RWPE1 (cell line): ENCODE measurements around the gene MEAF6.

Experiments used
- CTCF ChIA-PET: fragments of 350-600 bp; sonication (Branson Sonifier 250); formaldehyde crosslinking; extraction: SDS; loops from one replicate; lab custom pipeline; 2021; lab: Yijun Ruan, JAX
- POLR2A ChIA-PET: fragments of 400-600 bp; formaldehyde crosslinking; extraction: SDS; loops from one replicate; lab custom pipeline; 2020; ENCODE audit warnings: antibody characterized with exemption; ENCODE audit not compliant: low non-redundant PET; lab: Yijun Ruan, JAX
- DNase-seq: peaks from one replicate; pipeline ENCODE4 v3.0.0; 2012; ENCODE audit warnings: low spot score
- H3K27ac ChIP-seq: fragments of 450-650 bp; 2 replicates; pipeline ENCODE4 v1.5.1; 2017
- CTCF ChIP-seq: fragments of 450-650 bp; conservative IDR thresholded peaks from 2 replicates; pipeline ENCODE4 v1.5.1; 2017; ENCODE audit warnings: low read depth, mild to moderate bottlenecking

Gene MEAF6

DNA sequence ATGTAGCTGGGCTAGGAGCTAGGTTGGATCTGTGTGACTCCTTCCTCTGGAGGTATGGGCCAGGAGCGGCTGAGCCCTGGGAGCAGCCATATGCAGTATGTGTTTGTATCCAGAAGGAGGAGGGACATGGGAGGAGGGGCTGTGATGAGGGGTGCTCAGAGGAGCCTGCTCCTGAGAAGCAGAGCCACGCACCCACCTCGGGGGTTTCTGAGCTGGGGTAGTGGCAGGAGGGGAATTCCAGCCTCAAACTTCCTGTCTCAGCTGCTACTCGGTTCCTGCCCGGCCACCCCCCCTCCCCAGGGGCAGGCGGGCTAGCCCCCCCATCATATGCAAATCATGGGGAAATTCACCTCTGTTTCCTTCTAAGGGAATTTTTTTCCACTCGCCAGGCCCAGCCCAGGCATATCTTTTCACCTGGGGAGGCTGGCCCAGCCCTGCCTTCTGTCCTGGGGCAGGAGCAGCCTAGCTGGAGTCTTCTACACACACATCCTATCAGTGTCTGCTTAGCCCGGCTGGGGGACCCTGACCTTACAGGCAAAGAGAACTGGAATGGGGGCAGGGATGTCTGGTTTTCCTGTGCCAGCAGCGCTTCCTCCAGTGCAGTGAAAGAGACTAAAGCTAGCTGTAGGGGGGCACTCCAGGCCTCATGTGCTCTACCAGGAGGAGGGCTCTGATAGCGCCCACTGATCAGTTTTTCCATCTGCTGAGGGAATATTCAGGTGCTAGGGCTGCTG is 37.2 kb downstream of the MEAF6 start:
- peak overlapping the region; percentile 100 for H3K27ac ChIP-seq
- POLR2A ChIA-PET, result interaction anchor here (4.8 kb wide), 1 partner anchor 8 kb away, joined by 19 read pairs; no protein-coding TSS in a partner anchor
- CTCF ChIA-PET, result interaction anchor here (0.6 to 4.7 kb wide), 3 partner anchors 9 to 206 kb away, joined by 3 to 32 read pairs (median 6); no protein-coding TSS in a partner anchor
- no peak for TF ChIP-seq CTCF
- DNase-seq, result peak; percentile 53

GRCh38 chr1:37476460-37477197 is 37.9 kb downstream of the MEAF6 start:
- CTCF ChIA-PET, result interaction anchor here (4.7 kb wide), 1 partner anchor 10 kb away, joined by 32 read pairs; no protein-coding TSS in a partner anchor
- POLR2A ChIA-PET, result interaction anchor here (4.8 kb wide), 1 partner anchor 9 kb away, joined by 19 read pairs; no protein-coding TSS in a partner anchor
- peak overlapping the region; percentile 100 for H3K27ac ChIP-seq
- no peak for TF ChIP-seq CTCF
- peak; percentile 93 for DNase-seq

- TF ChIP-seq CTCF, result no peak
- ChIA-PET POLR2A (interaction anchor here (4.8 kb wide), 1 partner anchor 10 kb away, joined by 19 read pairs; no protein-coding TSS in a partner anchor), CTCF (interaction anchor here (4.7 kb wide), 1 partner anchor 11 kb away, joined by 32 read pairs; no protein-coding TSS in a partner anchor)
- peak overlapping the region; percentile 100 for H3K27ac ChIP-seq
- no peak for DNase-seq
These were observed 38.5 kb downstream of the MEAF6 start for GRCh38 chr1:37476087-37476452.

DNA sequence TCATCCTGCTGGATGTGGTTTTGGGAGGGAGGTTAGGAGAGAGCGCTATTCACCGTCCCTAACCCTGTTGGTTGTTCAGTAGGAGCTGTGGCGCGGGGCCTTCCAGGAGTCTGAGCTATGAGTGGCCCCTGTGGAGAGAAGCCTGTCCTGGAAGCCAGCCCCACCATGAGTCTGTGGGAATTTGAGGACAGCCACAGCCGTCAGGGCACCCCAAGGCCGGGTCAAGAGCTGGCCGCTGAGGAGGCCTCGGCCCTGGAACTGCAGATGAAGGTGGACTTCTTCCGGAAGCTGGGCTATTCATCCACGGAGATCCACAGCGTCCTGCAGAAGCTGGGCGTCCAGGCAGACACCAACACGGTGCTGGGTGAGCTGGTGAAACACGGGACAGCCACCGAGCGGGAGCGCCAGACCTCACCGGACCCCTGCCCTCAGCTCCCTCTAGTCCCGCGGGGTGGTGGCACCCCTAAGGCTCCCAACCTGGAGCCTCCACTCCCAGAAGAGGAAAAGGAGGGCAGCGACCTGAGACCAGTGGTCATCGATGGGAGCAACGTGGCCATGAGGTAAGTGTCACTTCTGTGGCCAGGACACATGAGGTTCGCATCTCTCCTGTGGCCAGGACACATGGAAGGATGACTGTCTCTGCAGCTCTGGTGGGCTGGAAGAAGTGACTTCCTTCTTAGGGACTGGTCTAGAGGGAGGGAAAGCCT is 39.0 kb downstream of the MEAF6 start:
- ChIA-PET CTCF (interaction anchor here (0.7 to 4.7 kb wide), 3 partner anchors 11 to 206 kb away, joined by 3 to 32 read pairs (median 3); no protein-coding TSS in a partner anchor), POLR2A (interaction anchor here (0.6 to 4.8 kb wide), 3 partner anchors 10 to 1063 kb away, joined by 3 to 19 read pairs (median 3); no protein-coding TSS in a partner anchor)
- no peak for DNase-seq
- peak overlapping the region; percentile 100 for H3K27ac ChIP-seq
- TF ChIP-seq CTCF, result no peak

DNA sequence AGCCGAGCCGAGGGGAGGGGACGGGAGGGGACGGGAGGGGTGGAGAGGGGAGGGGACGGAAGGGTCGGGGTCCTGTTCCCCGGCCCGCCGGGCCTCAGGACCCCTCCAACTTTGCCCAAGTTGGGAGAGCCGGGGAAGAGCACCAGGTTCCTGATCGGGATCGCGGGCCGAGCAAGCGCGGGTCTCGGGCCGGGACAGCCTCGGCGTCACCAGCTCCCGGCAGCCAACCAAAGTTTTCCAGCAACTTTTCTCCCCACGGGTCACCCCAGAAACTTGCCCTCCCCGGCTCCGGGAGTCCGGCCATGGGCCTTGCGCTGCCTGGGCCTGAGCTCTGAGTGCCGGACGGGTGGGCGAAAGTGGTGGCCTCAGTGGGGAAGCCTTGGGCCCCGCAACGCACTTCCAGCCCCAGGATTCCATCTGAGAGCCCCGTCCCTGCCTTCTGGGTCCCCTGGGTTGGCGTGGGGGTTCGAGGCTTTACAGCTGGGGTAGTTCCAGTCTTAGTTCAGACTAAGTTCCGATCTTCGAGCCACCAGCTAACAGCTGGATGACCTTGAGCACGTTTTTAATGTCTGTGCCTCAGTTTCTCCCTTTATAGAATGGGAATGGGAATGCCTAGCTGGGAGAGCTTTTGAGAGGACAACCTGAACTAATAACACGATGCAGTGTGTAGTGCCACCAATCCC is 39.7 kb downstream of the MEAF6 start:
- TF ChIP-seq CTCF, result no peak
- H3K27ac ChIP-seq, result peak overlapping the region; percentile 100
- CTCF ChIA-PET, result interaction anchor here (0.7 to 4.7 kb wide), 3 partner anchors 12 to 207 kb away, joined by 3 to 32 read pairs (median 3); no protein-coding TSS in a partner anchor
- DNase-seq, result no peak
- POLR2A ChIA-PET, result interaction anchor here (0.6 to 4.8 kb wide), 3 partner anchors 11 to 1063 kb away, joined by 3 to 19 read pairs (median 3); no protein-coding TSS in a partner anchor
